Stimulated activated memory B cell treated with anti-CD40 and anti-IgM and Interleukin-4, amounts not matched to agents 10 μg/mL and 1 μg/mL and 100 μg/mL, for 72 hours (primary cell): ENCODE measurements around the gene C6orf163.

Experiments
- ATAC-seq: fragments of 150-1000 bp; cut with Tn5 transposase; 2 replicates; pipeline ENCODE4 v1.10.0; 2021
- H3K27ac Mint-ChIP-seq: one replicate; pipeline ENCODE4 v1.8.0; 2022; ENCODE audit warnings: mild to moderate bottlenecking, mixed read lengths
- H3K27me3 Mint-ChIP-seq: one replicate; pipeline ENCODE4 v1.8.0; 2022; ENCODE audit warnings: mixed read lengths
- H3K36me3 Mint-ChIP-seq: one replicate; pipeline ENCODE4 v1.8.0; 2022; ENCODE audit warnings: mixed read lengths
- H3K4me1 Mint-ChIP-seq: one replicate; pipeline ENCODE4 v1.8.0; 2022; ENCODE audit warnings: mixed read lengths
- H3K4me3 Mint-ChIP-seq: one replicate; pipeline ENCODE4 v1.8.0; 2022; ENCODE audit warnings: mild to moderate bottlenecking, moderate library complexity, mixed read lengths
- H3K9me3 Mint-ChIP-seq: one replicate; pipeline ENCODE4 v1.8.0; 2022; ENCODE audit warnings: mixed read lengths

C6orf163 gene

GRCh38 chr6:87341158-87341557 is 3.5 kb upstream of the C6orf163 start:
- Mint-ChIP-seq H3K27me3 (no peaks in the 10 kb centered on the region), H3K36me3 (peaks cover 23% of the 10 kb centered on the region), H3K4me1 (no peaks in the 10 kb centered on the region), H3K4me3 (no peak overlapping the region), H3K9me3 (no peaks in the 10 kb centered on the region), H3K27ac (no peak overlapping the region)
- no peak for ATAC-seq

- Mint-ChIP-seq H3K27me3 (no peaks in the 10 kb centered on the region), H3K4me3 (no peak overlapping the region), H3K9me3 (no peaks in the 10 kb centered on the region), H3K36me3 (peaks cover 21% of the 10 kb centered on the region), H3K27ac (no peak overlapping the region), H3K4me1 (no peaks in the 10 kb centered on the region)
- no peak for ATAC-seq
Measured at GRCh38 chr6:87341899-87342298, 2.7 kb upstream of the C6orf163 start.

GRCh38 chr6:87342829-87343228 is 1.8 kb upstream of the C6orf163 start:
- H3K4me3 Mint-ChIP-seq = no peak overlapping the region
- peaks cover 28% of the 10 kb centered on the region for H3K36me3 Mint-ChIP-seq
- ATAC-seq = no peak
- no peaks in the 10 kb centered on the region for H3K9me3 Mint-ChIP-seq
- H3K27ac Mint-ChIP-seq = no peak overlapping the region
- no peaks in the 10 kb centered on the region for H3K27me3 Mint-ChIP-seq
- H3K4me1 Mint-ChIP-seq = no peaks in the 10 kb centered on the region

- ATAC-seq = no peak
- H3K36me3 Mint-ChIP-seq = peaks cover 19% of the 10 kb centered on the region
Measured at GRCh38 chr6:87346700-87347099, 2.1 kb downstream of the C6orf163 start.

GRCh38 chr6:87349896-87350295 is 5.3 kb downstream of the C6orf163 start:
- Mint-ChIP-seq H3K36me3 (peaks cover 12% of the 10 kb centered on the region), H3K27ac (no peak overlapping the region), H3K4me1 (no peaks in the 10 kb centered on the region), H3K4me3 (no peak overlapping the region), H3K9me3 (no peaks in the 10 kb centered on the region), H3K27me3 (no peaks in the 10 kb centered on the region)
- no peak for ATAC-seq

More at GRCh38 chr6:87346700-87347099, 2.1 kb downstream of the C6orf163 start:
- H3K4me3 Mint-ChIP-seq = no peak overlapping the region
- H3K27me3 Mint-ChIP-seq = no peaks in the 10 kb centered on the region
- no peaks in the 10 kb centered on the region for H3K4me1 Mint-ChIP-seq
- no peak overlapping the region for H3K27ac Mint-ChIP-seq
- no peaks in the 10 kb centered on the region for H3K9me3 Mint-ChIP-seq

GRCh38 chr6:87350516-87350915 is 5.9 kb downstream of the C6orf163 start:
- ATAC-seq = no peak
- H3K27ac Mint-ChIP-seq = no peak overlapping the region
- H3K36me3 Mint-ChIP-seq = peaks cover 9% of the 10 kb centered on the region
- no peak overlapping the region for H3K4me3 Mint-ChIP-seq
- H3K4me1 Mint-ChIP-seq = no peaks in the 10 kb centered on the region
- H3K27me3 Mint-ChIP-seq = no peaks in the 10 kb centered on the region
- no peaks in the 10 kb centered on the region for H3K9me3 Mint-ChIP-seq

- H3K9me3 Mint-ChIP-seq = no peaks in the 10 kb centered on the region
Measured at GRCh38 chr6:87351583-87351982, 7.0 kb downstream of the C6orf163 start.

GRCh38 chr6:87356181-87356580 is 11.6 kb downstream of the C6orf163 start:
- ATAC-seq = no peak
- Mint-ChIP-seq H3K27ac (no peak overlapping the region), H3K4me1 (no peaks in the 10 kb centered on the region), H3K27me3 (no peaks in the 10 kb centered on the region), H3K4me3 (no peak overlapping the region), H3K36me3 (peaks cover 7% of the 10 kb centered on the region), H3K9me3 (no peaks in the 10 kb centered on the region)

More at GRCh38 chr6:87351583-87351982, 7.0 kb downstream of the C6orf163 start:
- no peaks in the 10 kb centered on the region for H3K4me1 Mint-ChIP-seq
- no peak overlapping the region for H3K4me3 Mint-ChIP-seq
- no peak overlapping the region for H3K27ac Mint-ChIP-seq
- H3K27me3 Mint-ChIP-seq = no peaks in the 10 kb centered on the region
- H3K36me3 Mint-ChIP-seq = peaks cover 9% of the 10 kb centered on the region
- ATAC-seq = no peak

- Mint-ChIP-seq H3K27me3 (no peaks in the 10 kb centered on the region), H3K9me3 (no peaks in the 10 kb centered on the region), H3K4me3 (no peak overlapping the region), H3K27ac (no peak overlapping the region), H3K36me3 (peaks cover 12% of the 10 kb centered on the region), H3K4me1 (no peaks in the 10 kb centered on the region)
- no peak for ATAC-seq
Measured at GRCh38 chr6:87357479-87358196, 13.0 kb downstream of the C6orf163 start.

- no peak for ATAC-seq
- no peaks in the 10 kb centered on the region for H3K4me1 Mint-ChIP-seq
- H3K9me3 Mint-ChIP-seq = peaks cover 13% of the 10 kb centered on the region
- no peak overlapping the region for H3K4me3 Mint-ChIP-seq
- H3K36me3 Mint-ChIP-seq = peaks cover 42% of the 10 kb centered on the region
- no peak overlapping the region for H3K27ac Mint-ChIP-seq
- no peaks in the 10 kb centered on the region for H3K27me3 Mint-ChIP-seq
Measured at GRCh38 chr6:87364602-87365252, 20.1 kb downstream of the C6orf163 start.

GRCh38 chr6:87366072-87366827 is 21.6 kb downstream of the C6orf163 start:
- no peaks in the 10 kb centered on the region for H3K4me1 Mint-ChIP-seq
- peaks cover 40% of the 10 kb centered on the region for H3K36me3 Mint-ChIP-seq
- H3K9me3 Mint-ChIP-seq = peaks cover 14% of the 10 kb centered on the region
- H3K4me3 Mint-ChIP-seq = no peak overlapping the region
- ATAC-seq = no peak
- no peaks in the 10 kb centered on the region for H3K27me3 Mint-ChIP-seq
- H3K27ac Mint-ChIP-seq = no peak overlapping the region

- no peak for ATAC-seq
- Mint-ChIP-seq H3K4me1 (no peaks in the 10 kb centered on the region), H3K4me3 (no peak overlapping the region), H3K36me3 (peaks cover 35% of the 10 kb centered on the region), H3K27ac (no peak overlapping the region), H3K27me3 (no peaks in the 10 kb centered on the region), H3K9me3 (peaks cover 14% of the 10 kb centered on the region)
Measured at GRCh38 chr6:87366899-87367298, 22.3 kb downstream of the C6orf163 start.

GRCh38 chr6:87373377-87373776 is 28.8 kb downstream of the C6orf163 start:
- Mint-ChIP-seq H3K27me3 (no peaks in the 10 kb centered on the region), H3K36me3 (peaks cover 8% of the 10 kb centered on the region)

GRCh38 chr6:87375315-87375714 is 30.7 kb downstream of the C6orf163 start:
- Mint-ChIP-seq H3K4me3 (no peak overlapping the region), H3K36me3 (no peaks in the 10 kb centered on the region), H3K27me3 (no peaks in the 10 kb centered on the region), H3K27ac (no peak overlapping the region), H3K4me1 (peaks cover 14% of the 10 kb centered on the region), H3K9me3 (no peaks in the 10 kb centered on the region)
- no peak for ATAC-seq

More at GRCh38 chr6:87373377-87373776, 28.8 kb downstream of the C6orf163 start:
- no peak overlapping the region for H3K4me3 Mint-ChIP-seq
- H3K4me1 Mint-ChIP-seq = peaks cover 3% of the 10 kb centered on the region
- ATAC-seq = no peak
- peaks cover 4% of the 10 kb centered on the region for H3K9me3 Mint-ChIP-seq
- no peak overlapping the region for H3K27ac Mint-ChIP-seq

GRCh38 chr6:87376643-87377042 is 32.0 kb downstream of the C6orf163 start:
- no peak for ATAC-seq
- H3K27me3 Mint-ChIP-seq = no peaks in the 10 kb centered on the region
- no peak overlapping the region for H3K4me3 Mint-ChIP-seq
- no peak overlapping the region for H3K27ac Mint-ChIP-seq
- peaks cover 14% of the 10 kb centered on the region for H3K4me1 Mint-ChIP-seq
- H3K9me3 Mint-ChIP-seq = no peaks in the 10 kb centered on the region
- H3K36me3 Mint-ChIP-seq = no peaks in the 10 kb centered on the region
